ENCODE results near the gene RNASE2.
"Not testable (repeated sequence)": the region's sequence is repeated elsewhere in the genome, so short reads cannot be mapped to it uniquely, and the experiment has no call there.

RNASE2 gene

GRCh38 chr14:20976291-20976690 is 21.0 kb downstream of the RNASE2 start:
- DNase-seq (ENCODE audit: low read depth in 2 of 2) = no peak
- no peak overlapping the region for H3K4me3 ChIP-seq (replicated peaks in 1 of 2; ENCODE audit: low read depth in 2 of 2, low read length in 2 of 2)
- TF ChIP-seq CTCF (IDR thresholded peaks at IDR 0.05; ENCODE audit: low read depth, low read length) = no peak

- no peak overlapping the region for H3K4me3 ChIP-seq (replicated peaks in 1 of 2; ENCODE audit: low read depth in 2 of 2, low read length in 2 of 2)
- no peak for DNase-seq (ENCODE audit: low read depth in 2 of 2)
- TF ChIP-seq CTCF (IDR thresholded peaks at IDR 0.05; ENCODE audit: low read depth, low read length) = no peak
Observed at GRCh38 chr14:20978687-20979086, 23.4 kb downstream of the RNASE2 start.

GRCh38 chr14:20980906-20981305 is 25.6 kb downstream of the RNASE2 start:
- no peak for TF ChIP-seq CTCF (IDR thresholded peaks at IDR 0.05; ENCODE audit: low read depth, low read length)
- H3K4me3 ChIP-seq (replicated peaks in 1 of 2; ENCODE audit: low read depth in 2 of 2, low read length in 2 of 2) = no peak overlapping the region
- DNase-seq (ENCODE audit: low read depth in 2 of 2) = no peak

DNA sequence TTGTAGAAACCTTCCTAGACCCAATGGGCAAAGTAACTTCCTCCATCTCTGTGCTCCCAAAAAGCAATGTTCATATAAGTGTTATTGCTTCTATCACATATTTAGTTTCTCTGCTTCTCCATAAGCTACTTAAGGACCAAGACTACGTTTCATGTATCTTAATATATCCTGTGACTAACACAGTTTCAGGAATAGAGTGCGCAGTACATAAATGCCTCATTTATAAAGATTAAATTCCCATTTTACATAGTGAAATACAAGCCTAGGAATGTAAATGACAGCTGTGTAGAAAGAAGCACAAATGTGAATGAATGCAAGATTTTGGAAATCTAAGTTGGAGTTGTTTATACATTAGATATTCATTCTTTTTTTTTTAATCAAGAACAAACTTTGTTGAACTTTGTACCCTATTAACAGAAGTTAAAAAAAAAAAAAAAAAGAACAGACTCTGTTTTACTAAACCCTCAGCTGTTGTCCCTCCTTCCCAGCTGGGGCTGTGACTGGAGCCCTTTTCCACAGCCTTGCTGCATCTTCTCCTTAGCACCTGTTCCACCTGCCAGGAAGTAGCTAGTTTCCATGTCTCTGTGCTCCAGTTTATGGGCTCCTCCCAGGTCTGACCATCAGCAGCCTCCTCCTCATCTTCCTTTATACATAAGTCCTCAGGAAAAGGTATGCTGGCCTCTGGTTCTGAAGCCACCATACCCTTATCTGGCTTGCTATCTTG is 27.5 kb downstream of the RNASE2 start:
- TF ChIP-seq CTCF (IDR thresholded peaks at IDR 0.05; ENCODE audit: low read depth, low read length) = no peak
- no peak for DNase-seq (ENCODE audit: low read depth in 2 of 2)
- no peak overlapping the region for H3K4me3 ChIP-seq (replicated peaks in 1 of 2; ENCODE audit: low read depth in 2 of 2, low read length in 2 of 2)

DNA sequence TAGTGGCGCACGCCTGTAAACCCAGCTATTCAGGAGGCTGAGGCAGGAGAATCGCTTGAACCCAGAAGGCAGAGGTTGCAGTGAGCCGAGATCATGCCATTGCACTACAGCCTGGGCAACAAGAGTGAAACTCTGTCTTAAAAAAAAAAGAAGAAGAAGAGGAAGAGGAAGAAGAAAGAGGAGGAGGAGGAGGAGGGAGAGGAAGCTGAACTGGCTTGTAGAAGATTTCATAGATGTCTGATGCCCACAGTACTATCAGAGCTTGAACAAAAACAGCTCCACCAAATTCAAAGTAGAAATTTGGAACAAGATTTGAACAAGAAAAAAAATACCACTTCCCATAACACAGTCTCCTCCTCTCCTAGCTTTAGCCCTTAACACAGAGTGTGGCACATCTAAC is 30.4 kb downstream of the RNASE2 start:
- H3K4me3 ChIP-seq (replicated peaks in 1 of 2; ENCODE audit: low read depth in 2 of 2, low read length in 2 of 2); DNase-seq (ENCODE audit: low read depth in 2 of 2): not testable (repeated sequence)

GRCh38 chr14:20986811-20987210 is 31.5 kb downstream of the RNASE2 start:
- DNase-seq (ENCODE audit: low read depth in 2 of 2) = peak; percentile 92 to 95
- no peak for TF ChIP-seq CTCF (IDR thresholded peaks at IDR 0.05; ENCODE audit: low read depth, low read length)
- H3K4me3 ChIP-seq (replicated peaks in 1 of 2; ENCODE audit: low read depth in 2 of 2, low read length in 2 of 2) = no peak overlapping the region

DNA sequence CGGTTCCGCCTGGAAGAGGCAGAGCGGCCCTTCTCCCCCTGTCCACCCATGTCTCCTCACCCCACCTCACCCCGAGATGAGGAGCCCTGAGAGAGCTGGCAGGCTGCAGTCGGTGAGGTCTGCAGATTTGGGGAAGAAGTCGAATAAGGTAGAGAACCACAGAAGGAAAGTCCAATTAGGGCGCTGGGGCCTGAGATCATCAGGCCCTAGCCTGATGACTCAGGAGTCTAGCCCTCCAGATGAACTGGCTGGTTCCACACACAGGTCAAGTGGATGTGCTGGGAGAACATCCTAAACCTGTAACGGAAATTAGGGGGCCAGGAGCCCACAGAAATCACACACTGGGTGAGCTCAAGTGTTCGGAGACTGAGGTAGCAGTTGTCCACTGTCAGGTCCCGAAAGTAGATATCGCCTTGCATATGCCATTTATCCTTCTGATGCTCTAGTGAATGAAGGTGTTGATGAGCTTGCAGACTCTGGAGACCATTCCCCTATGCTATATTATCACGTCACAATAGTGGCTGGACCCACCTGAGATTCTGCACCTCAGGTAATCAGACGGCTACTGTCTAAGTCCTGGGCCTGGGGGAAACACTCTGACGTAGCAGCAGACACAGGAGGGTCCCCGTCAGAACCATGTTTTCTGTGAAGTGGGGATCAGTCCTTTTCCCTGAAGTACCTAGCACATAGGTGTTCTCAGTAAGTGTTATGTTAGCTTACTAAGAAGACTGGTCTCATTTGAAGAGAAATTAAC is 33.6 kb downstream of the RNASE2 start:
- no peak for TF ChIP-seq CTCF (IDR thresholded peaks at IDR 0.05; ENCODE audit: low read depth, low read length)
- peak overlapping the region in 1 of 2 donors; percentile 91 for H3K4me3 ChIP-seq (replicated peaks in 1 of 2; ENCODE audit: low read depth in 2 of 2, low read length in 2 of 2)
- DNase-seq (ENCODE audit: low read depth in 2 of 2) = no peak
